GM12878 (cell line): ENCODE measurements around the gene SKAP1. TPM values are rescaled to one million over a fixed set of nuclear protein-coding genes. Genes with fewer than 3 reads are reported as not detected.

Source experiments
- ASH2L ChIP-seq: fragments of 300-600, 200-600 bp; sonication (generic); IDR thresholded peaks from 2 replicates; pipeline ENCODE4 v1.6.1; 2017; ENCODE audit warnings: low read depth, mild to moderate bottlenecking, borderline replicate concordance
- ATF7 ChIP-seq: fragments of 450-650 bp; IDR thresholded peaks from 2 replicates; pipeline ENCODE4 v1.6.1; 2016; ENCODE audit warnings: low read depth, mild to moderate bottlenecking
- CBX3 ChIP-seq: fragments of 200-600 bp; sonication (generic); IDR thresholded peaks from 2 replicates; pipeline ENCODE4 v1.6.1; 2016; ENCODE audit warnings: low read depth, borderline replicate concordance
- EED ChIP-seq: sonication (generic); IDR thresholded peaks from 2 replicates; pipeline ENCODE4 v1.6.1; 2016; ENCODE audit warnings: antibody characterized with exemption, low read depth
- FOXK2 ChIP-seq: fragments of 450-650 bp; IDR thresholded peaks from 2 replicates; pipeline ENCODE4 v1.6.1; 2017; ENCODE audit warnings: mild to moderate bottlenecking, moderate library complexity
- MYC ChIP-seq: IDR thresholded peaks from 2 replicates; pipeline ENCODE4 v1.6.1; 2011; ENCODE audit warnings: mild to moderate bottlenecking, low read length, moderate library complexity, inconsistent platforms; ENCODE audit not compliant: insufficient read depth, insufficient replicate concordance, insufficient read length, severe bottlenecking
- PAX5 ChIP-seq: IDR thresholded peaks from 2 replicates; pipeline ENCODE4 v1.6.1; 2011; ENCODE audit warnings: low read depth, low read length, borderline replicate concordance
- PAX8 ChIP-seq: fragments of 450-650 bp; IDR thresholded peaks from 2 replicates; pipeline ENCODE4 v1.6.1; 2017; ENCODE audit warnings: mild to moderate bottlenecking, moderate library complexity
- RB1 ChIP-seq: fragments of 450-650 bp; formaldehyde crosslinking; IDR thresholded peaks from 2 replicates; pipeline ENCODE4 v1.6.1; 2017; ENCODE audit warnings: mild to moderate bottlenecking, borderline replicate concordance
- RUNX3 ChIP-seq: IDR thresholded peaks from 2 replicates; pipeline ENCODE4 v1.6.1; 2012; ENCODE audit warnings: low read length, inconsistent platforms
- SIX5 ChIP-seq: IDR thresholded peaks from 2 replicates; pipeline ENCODE4 v1.6.1; 2011; ENCODE audit warnings: mild to moderate bottlenecking, low read depth, low read length, moderate library complexity; ENCODE audit not compliant: severe bottlenecking
- SMAD1 ChIP-seq: fragments of 450-650 bp; IDR thresholded peaks from 2 replicates; pipeline ENCODE4 v1.6.1; 2018; ENCODE audit warnings: mild to moderate bottlenecking, low read depth; ENCODE audit not compliant: partially characterized antibody
- SMAD5 ChIP-seq: IDR thresholded peaks from 2 replicates; pipeline ENCODE4 v1.6.1; 2016; ENCODE audit warnings: antibody characterized with exemption, low read depth
- SUZ12 ChIP-seq: fragments of 200-600 bp; sonication (generic); IDR thresholded peaks from one replicate; pipeline ENCODE4 v1.6.1; 2018; ENCODE audit warnings: antibody characterized with exemption, mild to moderate bottlenecking; ENCODE audit not compliant: unreplicated experiment
- TCF12 ChIP-seq: IDR thresholded peaks from 2 replicates; pipeline ENCODE4 v1.6.1; 2011; ENCODE audit warnings: low read depth, mild to moderate bottlenecking, low read length
- TCF3 ChIP-seq: IDR thresholded peaks from 2 replicates; pipeline ENCODE4 v1.6.1; 2012; ENCODE audit warnings: low read depth, mild to moderate bottlenecking, low read length, borderline replicate concordance; ENCODE audit not compliant: insufficient read depth
- polyA plus RNA-seq, 11 experiments: library from polyadenylated mRNA; depleted of rRNA in 4 of 11; unstranded in 6 of 11; stranded (reverse) in 5 of 11; fragments of >200 nt; fragmentation: Nextera tagmentation in 4 of 11; fragmentation: Illumina TruSeq in 1 of 11; extraction: Ambion mirVana in 4 of 11; extraction: Trizol in 1 of 11; gene quantifications; 1 replicate in 1 of 11; 2 replicates in 10 of 11; pipeline versions ENCODE4 v1.2.1 to v1.2.3, GENCODE V29; 2011 to 2016; ENCODE audit warnings: inconsistent platforms in 2 of 11, missing spikeins in 2 of 11, low read depth in 1 of 11
- total RNA-seq, 4 experiments: library from RNA; depleted of rRNA in 3 of 4; stranded (reverse); fragments of >200 nt in 3 of 4; fragmentation: Illumina TruSeq in 1 of 4; extraction: Trizol in 1 of 4; gene quantifications; 2 replicates each; pipeline versions ENCODE4 v1.2.1 to v1.2.3, GENCODE V29; 2013 to 2021
- TF ChIP-seq, protein P1 (sequence below): fragments of 450-650 bp; IDR thresholded peaks from 2 replicates; pipeline ENCODE4 v1.6.1; 2014; ENCODE audit warnings: mild to moderate bottlenecking
- TF ChIP-seq, protein P2 (sequence below): fragments of 450-650 bp; IDR thresholded peaks from 2 replicates; pipeline ENCODE4 v1.6.1; 2017; ENCODE audit warnings: mild to moderate bottlenecking, moderate library complexity
- TF ChIP-seq, protein P3 (sequence below): IDR thresholded peaks from 2 replicates; pipeline ENCODE4 v1.6.1; 2012; ENCODE audit warnings: low read depth, low read length, improper control_type of control experiment
- TF ChIP-seq, protein P4 (sequence below): fragments of 450-650 bp; IDR thresholded peaks from 2 replicates; pipeline ENCODE4 v1.6.1; 2018; ENCODE audit warnings: mild to moderate bottlenecking, low read depth, moderate library complexity; ENCODE audit not compliant: partially characterized antibody
- TF ChIP-seq, protein P5 (sequence below): fragments of 450-650 bp; IDR thresholded peaks from 2 replicates; pipeline ENCODE4 v1.6.1; 2017; ENCODE audit warnings: mild to moderate bottlenecking, low read depth, inconsistent platforms; ENCODE audit not compliant: poor library complexity, severe bottlenecking

Gene SKAP1
- total and polyA plus RNA-seq, 10 of the 15 experiments (the other 5 are each of a cell fraction or from before 2014, with no cell fraction given) = 17.1 to 97.6 (median 35.9) TPM

DNA sequence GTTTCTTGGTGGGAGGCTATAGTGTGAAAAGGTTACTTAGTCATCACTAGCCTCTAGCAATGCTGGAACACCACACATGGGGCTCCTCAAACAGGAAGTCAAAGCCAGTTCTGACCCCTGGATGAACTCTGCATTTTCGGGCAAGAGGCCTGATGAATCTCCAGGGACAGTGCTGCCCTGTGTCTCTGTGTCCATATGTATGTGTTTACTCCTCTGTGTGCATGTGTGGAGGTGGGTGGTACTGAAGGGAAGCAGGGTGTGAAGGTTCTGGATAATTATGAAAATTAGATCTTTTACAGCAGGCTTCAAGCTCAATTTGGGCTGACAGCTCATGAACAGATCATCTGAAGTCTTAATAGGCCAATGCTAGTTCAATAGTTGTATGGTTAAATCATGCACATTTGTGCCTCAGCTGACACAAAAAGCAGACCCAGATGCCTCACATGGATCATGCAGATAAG is 188.9 kb downstream of the SKAP1 start (continued):
- TF ChIP-seq, protein P1, sequence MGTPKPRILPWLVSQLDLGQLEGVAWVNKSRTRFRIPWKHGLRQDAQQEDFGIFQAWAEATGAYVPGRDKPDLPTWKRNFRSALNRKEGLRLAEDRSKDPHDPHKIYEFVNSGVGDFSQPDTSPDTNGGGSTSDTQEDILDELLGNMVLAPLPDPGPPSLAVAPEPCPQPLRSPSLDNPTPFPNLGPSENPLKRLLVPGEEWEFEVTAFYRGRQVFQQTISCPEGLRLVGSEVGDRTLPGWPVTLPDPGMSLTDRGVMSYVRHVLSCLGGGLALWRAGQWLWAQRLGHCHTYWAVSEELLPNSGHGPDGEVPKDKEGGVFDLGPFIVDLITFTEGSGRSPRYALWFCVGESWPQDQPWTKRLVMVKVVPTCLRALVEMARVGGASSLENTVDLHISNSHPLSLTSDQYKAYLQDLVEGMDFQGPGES = no peak
- no peak for TF ChIP-seq SMAD1
- TF ChIP-seq, protein P2, sequence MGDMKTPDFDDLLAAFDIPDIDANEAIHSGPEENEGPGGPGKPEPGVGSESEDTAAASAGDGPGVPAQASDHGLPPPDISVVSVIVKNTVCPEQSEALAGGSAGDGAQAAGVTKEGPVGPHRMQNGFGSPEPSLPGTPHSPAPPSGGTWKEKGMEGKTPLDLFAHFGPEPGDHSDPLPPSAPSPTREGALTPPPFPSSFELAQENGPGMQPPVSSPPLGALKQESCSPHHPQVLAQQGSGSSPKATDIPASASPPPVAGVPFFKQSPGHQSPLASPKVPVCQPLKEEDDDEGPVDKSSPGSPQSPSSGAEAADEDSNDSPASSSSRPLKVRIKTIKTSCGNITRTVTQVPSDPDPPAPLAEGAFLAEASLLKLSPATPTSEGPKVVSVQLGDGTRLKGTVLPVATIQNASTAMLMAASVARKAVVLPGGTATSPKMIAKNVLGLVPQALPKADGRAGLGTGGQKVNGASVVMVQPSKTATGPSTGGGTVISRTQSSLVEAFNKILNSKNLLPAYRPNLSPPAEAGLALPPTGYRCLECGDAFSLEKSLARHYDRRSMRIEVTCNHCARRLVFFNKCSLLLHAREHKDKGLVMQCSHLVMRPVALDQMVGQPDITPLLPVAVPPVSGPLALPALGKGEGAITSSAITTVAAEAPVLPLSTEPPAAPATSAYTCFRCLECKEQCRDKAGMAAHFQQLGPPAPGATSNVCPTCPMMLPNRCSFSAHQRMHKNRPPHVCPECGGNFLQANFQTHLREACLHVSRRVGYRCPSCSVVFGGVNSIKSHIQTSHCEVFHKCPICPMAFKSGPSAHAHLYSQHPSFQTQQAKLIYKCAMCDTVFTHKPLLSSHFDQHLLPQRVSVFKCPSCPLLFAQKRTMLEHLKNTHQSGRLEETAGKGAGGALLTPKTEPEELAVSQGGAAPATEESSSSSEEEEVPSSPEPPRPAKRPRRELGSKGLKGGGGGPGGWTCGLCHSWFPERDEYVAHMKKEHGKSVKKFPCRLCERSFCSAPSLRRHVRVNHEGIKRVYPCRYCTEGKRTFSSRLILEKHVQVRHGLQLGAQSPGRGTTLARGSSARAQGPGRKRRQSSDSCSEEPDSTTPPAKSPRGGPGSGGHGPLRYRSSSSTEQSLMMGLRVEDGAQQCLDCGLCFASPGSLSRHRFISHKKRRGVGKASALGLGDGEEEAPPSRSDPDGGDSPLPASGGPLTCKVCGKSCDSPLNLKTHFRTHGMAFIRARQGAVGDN = no peak; the same call in 1 of the 2 replicates
- peak; percentile 41; the same call in 1 of the 2 replicates for TF ChIP-seq PAX5
- TF ChIP-seq TCF12 = no peak
- no peak for TF ChIP-seq FOXK2
- no peak for TF ChIP-seq PAX8
- TF ChIP-seq EED = peak; percentile 63; the same call in 1 of the 2 replicates
- TF ChIP-seq RB1 = no peak
- TF ChIP-seq SMAD5 = no peak
- TF ChIP-seq SIX5 = no peak
- TF ChIP-seq CBX3 = no peak
- TF ChIP-seq SUZ12 = no peak
- TF ChIP-seq MYC = no peak
- peak; percentile 18; the same call in 1 of the 2 replicates for TF ChIP-seq ATF7
- TF ChIP-seq, protein P3, sequence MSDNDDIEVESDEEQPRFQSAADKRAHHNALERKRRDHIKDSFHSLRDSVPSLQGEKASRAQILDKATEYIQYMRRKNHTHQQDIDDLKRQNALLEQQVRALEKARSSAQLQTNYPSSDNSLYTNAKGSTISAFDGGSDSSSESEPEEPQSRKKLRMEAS = no peak
- no peak for TF ChIP-seq TCF3
- TF ChIP-seq ASH2L = no peak
- TF ChIP-seq, protein P4, sequence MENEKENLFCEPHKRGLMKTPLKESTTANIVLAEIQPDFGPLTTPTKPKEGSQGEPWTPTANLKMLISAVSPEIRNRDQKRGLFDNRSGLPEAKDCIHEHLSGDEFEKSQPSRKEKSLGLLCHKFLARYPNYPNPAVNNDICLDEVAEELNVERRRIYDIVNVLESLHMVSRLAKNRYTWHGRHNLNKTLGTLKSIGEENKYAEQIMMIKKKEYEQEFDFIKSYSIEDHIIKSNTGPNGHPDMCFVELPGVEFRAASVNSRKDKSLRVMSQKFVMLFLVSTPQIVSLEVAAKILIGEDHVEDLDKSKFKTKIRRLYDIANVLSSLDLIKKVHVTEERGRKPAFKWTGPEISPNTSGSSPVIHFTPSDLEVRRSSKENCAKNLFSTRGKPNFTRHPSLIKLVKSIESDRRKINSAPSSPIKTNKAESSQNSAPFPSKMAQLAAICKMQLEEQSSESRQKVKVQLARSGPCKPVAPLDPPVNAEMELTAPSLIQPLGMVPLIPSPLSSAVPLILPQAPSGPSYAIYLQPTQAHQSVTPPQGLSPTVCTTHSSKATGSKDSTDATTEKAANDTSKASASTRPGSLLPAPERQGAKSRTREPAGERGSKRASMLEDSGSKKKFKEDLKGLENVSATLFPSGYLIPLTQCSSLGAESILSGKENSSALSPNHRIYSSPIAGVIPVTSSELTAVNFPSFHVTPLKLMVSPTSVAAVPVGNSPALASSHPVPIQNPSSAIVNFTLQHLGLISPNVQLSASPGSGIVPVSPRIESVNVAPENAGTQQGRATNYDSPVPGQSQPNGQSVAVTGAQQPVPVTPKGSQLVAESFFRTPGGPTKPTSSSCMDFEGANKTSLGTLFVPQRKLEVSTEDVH = no peak
- TF ChIP-seq, protein P5, sequence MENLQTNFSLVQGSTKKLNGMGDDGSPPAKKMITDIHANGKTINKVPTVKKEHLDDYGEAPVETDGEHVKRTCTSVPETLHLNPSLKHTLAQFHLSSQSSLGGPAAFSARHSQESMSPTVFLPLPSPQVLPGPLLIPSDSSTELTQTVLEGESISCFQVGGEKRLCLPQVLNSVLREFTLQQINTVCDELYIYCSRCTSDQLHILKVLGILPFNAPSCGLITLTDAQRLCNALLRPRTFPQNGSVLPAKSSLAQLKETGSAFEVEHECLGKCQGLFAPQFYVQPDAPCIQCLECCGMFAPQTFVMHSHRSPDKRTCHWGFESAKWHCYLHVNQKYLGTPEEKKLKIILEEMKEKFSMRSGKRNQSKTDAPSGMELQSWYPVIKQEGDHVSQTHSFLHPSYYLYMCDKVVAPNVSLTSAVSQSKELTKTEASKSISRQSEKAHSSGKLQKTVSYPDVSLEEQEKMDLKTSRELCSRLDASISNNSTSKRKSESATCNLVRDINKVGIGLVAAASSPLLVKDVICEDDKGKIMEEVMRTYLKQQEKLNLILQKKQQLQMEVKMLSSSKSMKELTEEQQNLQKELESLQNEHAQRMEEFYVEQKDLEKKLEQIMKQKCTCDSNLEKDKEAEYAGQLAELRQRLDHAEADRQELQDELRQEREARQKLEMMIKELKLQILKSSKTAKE = peak; percentile 32
- TF ChIP-seq RUNX3 = peak; percentile 69
